Thoracic aorta (tissue), 2 donors: ENCODE results near the gene PTBP1. TPM values are rescaled to one million over a fixed set of nuclear protein-coding genes. Genes with fewer than 3 reads are reported as not detected.

Source experiments
- ATAC-seq: fragments of 150-250 bp; one replicate; pipeline ENCODE4 v1.8.0; 2017; ENCODE audit warnings: low read depth; ENCODE audit not compliant: insufficient number of reproducible peaks, low FRiP score
- DNase-seq: peaks from one replicate; pipeline ENCODE4 v3.0.0-alpha.2; 2020; ENCODE audit warnings: low spot score
- H3K27ac ChIP-seq, 2 donors: fragments of 200-600 bp; sonication (generic); 1 replicate in 1 of 2; 2 replicates in 1 of 2; pipeline ENCODE4 v1.5.1; 2016; ENCODE audit warnings: mild to moderate bottlenecking in 2 of 2, moderate library complexity in 2 of 2
- H3K27me3 ChIP-seq: fragments of 200-600 bp; sonication (generic); replicated peaks from 2 replicates; pipeline ENCODE4 v1.6.0; 2016; ENCODE audit warnings: mild to moderate bottlenecking; ENCODE audit not compliant: insufficient read depth
- H3K36me3 ChIP-seq: fragments of 200-600 bp; sonication (generic); one replicate; pipeline ENCODE4 v1.5.1; 2016
- H3K4me1 ChIP-seq, 2 donors: fragments of 200-600 bp; sonication (generic); 1 replicate in 1 of 2; 2 replicates in 1 of 2; pipeline versions ENCODE4 v1.5.1 to v1.6.0; 2016; ENCODE audit warnings: low read depth in 2 of 2, mild to moderate bottlenecking in 1 of 2; ENCODE audit not compliant: control insufficient read depth in 1 of 2
- H3K4me3 ChIP-seq: fragments of 200-600 bp; sonication (generic); 2 replicates; pipeline ENCODE4 v1.5.1; 2016; ENCODE audit warnings: mild to moderate bottlenecking
- H3K9me3 ChIP-seq: fragments of 200-600 bp; sonication (generic); 2 replicates; pipeline ENCODE4 v1.5.1; 2016
- CTCF ChIP-seq: fragments of 200-600 bp; sonication (generic); IDR thresholded peaks from one replicate; pipeline ENCODE4 v1.5.1; 2019; ENCODE audit warnings: antibody characterized with exemption
- total RNA-seq, 2 donors: library from RNA; depleted of rRNA; stranded (reverse); fragments of >200 nt; gene quantifications; one replicate each; pipeline versions ENCODE4 v1.1.0 to v1.2.3, GENCODE V29; 2016

The PTBP1 gene
- total RNA-seq, 2 donors from 2014 or later = 149 to 163 TPM

GRCh38 chr19:782185-782877 is 14.9 kb upstream of the PTBP1 start:
- no peaks in the 10 kb centered on the region for H3K9me3 ChIP-seq
- peaks cover 3 to 8% of the 10 kb centered on the region in 2 donors for H3K4me1 ChIP-seq
- ATAC-seq (no peak), DNase-seq (no peak)
- TF ChIP-seq CTCF = no peak
- H3K36me3 ChIP-seq = no peaks in the 10 kb centered on the region
- H3K4me3 ChIP-seq = peak overlapping the region; percentile 38
- H3K27me3 ChIP-seq = no peaks in the 10 kb centered on the region
- no peak overlapping the region for H3K27ac ChIP-seq

GRCh38 chr19:782878-783668 is 14.2 kb upstream of the PTBP1 start:
- no peak for DNase-seq
- Histone ChIP-seq H3K4me3 (peak overlapping the region; percentile 38), H3K36me3 (no peaks in the 10 kb centered on the region), H3K27ac (no peak overlapping the region), H3K27me3 (no peaks in the 10 kb centered on the region), H3K4me1 (peaks cover 3 to 8% of the 10 kb centered on the region in 2 donors), H3K9me3 (no peaks in the 10 kb centered on the region)
- no peak for ATAC-seq
- TF ChIP-seq CTCF = no peak

- no peak overlapping the region for H3K4me3 ChIP-seq
- DNase-seq = no peak
- ATAC-seq = no peak
Measured at GRCh38 chr19:784541-784940, 12.7 kb upstream of the PTBP1 start.

GRCh38 chr19:787536-787935 is 9.7 kb upstream of the PTBP1 start:
- Histone ChIP-seq H3K4me1 (peaks cover 0 to 4% of the 10 kb centered on the region in 2 donors), H3K27me3 (no peaks in the 10 kb centered on the region), H3K9me3 (no peaks in the 10 kb centered on the region), H3K27ac (no peak overlapping the region), H3K36me3 (no peaks in the 10 kb centered on the region), H3K4me3 (no peak overlapping the region)
- ATAC-seq (no peak), DNase-seq (no peak)
- TF ChIP-seq CTCF = no peak

More at GRCh38 chr19:784541-784940, 12.7 kb upstream of the PTBP1 start:
- Histone ChIP-seq H3K27me3 (no peaks in the 10 kb centered on the region), H3K4me1 (peaks cover 3 to 8% of the 10 kb centered on the region in 2 donors), H3K9me3 (no peaks in the 10 kb centered on the region), H3K36me3 (no peaks in the 10 kb centered on the region), H3K27ac (no peak overlapping the region)
- TF ChIP-seq CTCF = no peak

GRCh38 chr19:788686-788982 is 8.6 kb upstream of the PTBP1 start:
- Histone ChIP-seq H3K4me3 (no peak overlapping the region), H3K36me3 (no peaks in the 10 kb centered on the region), H3K9me3 (no peaks in the 10 kb centered on the region), H3K4me1 (no peaks in the 10 kb centered on the region), H3K27me3 (no peaks in the 10 kb centered on the region), H3K27ac (no peak overlapping the region)
- DNase-seq = no peak
- TF ChIP-seq CTCF = no peak
- no peak for ATAC-seq
